ENCODE results near the gene COPB1. TPM values are rescaled to one million over a fixed set of nuclear protein-coding genes. Genes with fewer than 3 reads are reported as not detected.

Gene COPB1
- total RNA-seq, 1 donor from 2014 or later, result 173 TPM

DNA sequence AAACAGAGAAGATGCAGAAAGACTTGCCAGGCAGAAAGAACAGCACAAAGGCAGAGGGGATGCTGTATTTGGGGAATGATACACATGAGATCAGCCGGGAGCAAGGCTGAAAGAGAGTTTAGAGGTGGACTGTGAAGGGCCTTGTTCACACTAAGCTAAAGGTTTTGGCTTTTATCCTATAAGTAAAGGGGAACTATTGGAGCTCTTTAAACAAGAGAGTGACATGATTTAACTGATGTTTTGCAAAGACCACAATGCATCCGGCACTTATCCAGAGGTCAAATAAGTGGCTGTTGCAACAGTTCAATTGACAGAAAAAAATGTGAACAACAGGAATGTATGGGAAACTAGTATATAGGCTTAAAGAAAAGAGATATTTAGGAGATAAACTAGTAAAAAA lies 76.0 kb downstream of the COPB1 start:
- no peak for DNase-seq

DNA sequence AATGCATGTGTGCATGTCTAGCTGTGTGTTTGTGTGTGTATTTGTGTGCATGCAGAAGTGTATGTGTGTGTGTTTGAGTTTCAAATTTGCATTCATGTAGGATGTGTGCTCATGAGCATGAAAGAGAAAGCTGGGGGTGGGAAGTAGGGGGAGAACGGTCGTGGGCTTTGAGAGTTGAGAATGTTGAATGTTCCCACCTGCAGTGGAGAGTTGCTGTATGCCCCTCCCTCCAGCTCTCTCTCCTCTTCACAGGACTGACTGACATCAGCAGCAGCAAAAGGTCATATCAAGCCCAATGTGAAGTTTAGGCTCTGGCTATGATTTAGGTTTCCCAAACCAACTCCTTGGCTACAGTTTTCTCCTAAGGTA lies 76.8 kb downstream of the COPB1 start:
- no peak for DNase-seq

- DNase-seq, result peak; percentile 97
These were observed 77.4 kb downstream of the COPB1 start for GRCh38 chr11:14422052-14422813.

DNA sequence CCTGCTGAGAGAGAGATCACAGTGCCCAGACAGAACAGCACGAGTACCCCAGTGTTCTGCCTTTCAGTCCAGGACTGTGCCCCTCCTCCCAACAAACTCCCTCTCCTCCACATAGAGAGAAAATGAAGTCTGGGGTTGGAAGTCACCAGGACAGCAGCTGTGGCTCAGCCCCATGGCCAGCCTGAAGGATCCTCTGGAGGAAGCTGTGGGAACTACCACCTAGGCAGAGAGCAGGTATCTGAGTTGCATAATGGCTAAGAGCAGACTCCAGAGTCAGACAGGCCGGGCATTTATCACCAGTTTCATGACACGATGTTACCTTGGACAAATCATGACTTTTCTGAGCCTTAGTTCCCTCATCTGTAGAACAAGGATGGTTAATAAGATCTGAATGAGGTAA lies 79.4 kb downstream of the COPB1 start:
- DNase-seq, result no peak

DNA sequence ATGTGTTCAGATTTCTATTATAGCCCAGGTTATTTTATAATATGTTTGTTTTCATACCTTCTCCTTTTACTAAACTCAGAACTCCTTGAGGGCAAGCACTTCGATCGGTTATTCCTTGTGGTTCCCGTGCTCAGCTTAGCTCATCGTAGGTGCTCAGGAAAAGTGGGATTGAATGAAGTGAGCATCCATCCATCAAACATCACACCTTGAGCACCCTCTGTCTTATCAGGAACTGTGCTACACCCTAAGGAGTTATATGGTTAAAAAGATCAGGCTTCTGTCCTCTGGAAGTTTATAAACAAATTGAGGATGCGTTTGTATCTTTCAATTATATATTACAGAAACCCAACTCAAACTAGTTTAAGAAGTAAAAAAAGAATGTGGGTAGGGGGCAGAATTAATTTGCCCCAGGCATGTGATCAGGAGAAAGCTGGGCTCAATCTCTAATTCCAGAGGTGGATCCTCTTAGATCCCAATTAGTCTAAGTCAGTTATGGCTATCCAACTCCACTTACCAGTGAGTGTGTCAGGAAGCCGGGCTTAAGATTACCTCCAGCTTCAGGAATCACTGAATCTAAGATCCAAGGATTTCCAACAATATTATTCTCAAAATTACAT lies 80.7 kb downstream of the COPB1 start:
- DNase-seq, result no peak

DNA sequence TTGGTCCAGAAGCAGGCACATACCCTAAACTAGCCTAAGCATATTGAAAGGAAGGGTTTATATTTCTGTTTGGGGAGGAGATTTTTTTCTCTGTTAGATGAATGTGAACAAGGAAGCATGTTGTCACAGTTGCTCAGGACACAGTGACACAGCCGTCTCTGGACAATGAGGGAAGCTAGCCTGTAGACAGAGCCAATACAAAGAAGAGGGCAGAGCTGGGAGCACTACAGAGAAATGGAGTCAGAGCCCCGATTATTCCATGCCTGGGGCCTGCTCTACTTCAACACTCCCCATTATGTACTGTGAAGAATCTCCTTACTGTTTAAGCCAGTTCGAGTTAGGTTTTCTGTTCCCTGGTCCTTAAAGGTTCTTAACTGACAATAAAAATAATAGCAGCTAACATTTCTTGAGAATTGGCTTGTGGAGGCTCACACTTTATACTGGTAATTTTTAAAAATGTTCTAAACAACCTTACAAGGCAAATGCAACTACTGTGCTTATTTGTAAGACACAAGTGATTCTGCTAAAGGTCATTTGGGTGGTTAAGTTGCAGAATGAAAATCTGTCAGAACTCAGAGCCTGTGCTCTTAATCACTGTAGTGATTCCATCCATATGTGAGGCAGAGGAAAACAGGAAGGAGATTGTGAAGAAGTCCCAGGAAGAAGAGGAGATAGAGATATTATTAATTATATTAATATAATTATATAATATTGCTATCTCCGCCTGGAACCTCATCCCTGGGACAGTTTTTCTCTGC lies 81.8 kb downstream of the COPB1 start:
- no peak for DNase-seq

DNA sequence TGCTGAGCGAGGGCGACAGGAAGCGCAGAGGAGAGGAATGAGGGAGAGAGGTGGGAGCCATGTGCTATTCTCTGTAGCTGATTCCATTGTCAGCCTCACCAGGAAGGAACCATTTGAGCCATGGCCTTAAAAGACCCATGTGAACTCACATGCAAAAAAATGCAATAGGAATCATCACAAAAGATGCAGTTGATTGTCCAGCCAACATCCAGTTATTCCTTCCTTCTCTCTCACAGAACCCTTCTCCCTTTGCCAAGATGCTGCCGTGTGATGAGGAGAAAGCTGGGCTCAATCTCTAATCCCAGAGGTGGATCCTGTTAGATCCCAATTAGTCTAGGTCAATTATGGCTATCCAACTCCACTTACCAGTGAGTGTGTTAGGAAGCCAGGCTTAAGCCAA lies 82.4 kb downstream of the COPB1 start:
- no peak for DNase-seq

GRCh38 chr11:14414470-14415461 lies 84.8 kb downstream of the COPB1 start:
- no peak for DNase-seq

GRCh38 chr11:14413307-14414069 lies 86.1 kb downstream of the COPB1 start:
- DNase-seq, result peak; percentile 71

- DNase-seq, result no peak
These were observed 87.8 kb downstream of the COPB1 start for GRCh38 chr11:14411818-14412217.

GRCh38 chr11:14409891-14410290 lies 89.7 kb downstream of the COPB1 start:
- no peak for DNase-seq

- DNase-seq, result no peak
These were observed 91.0 kb downstream of the COPB1 start for GRCh38 chr11:14408612-14409011.

Small RNA genes lying within 50 kb of the gene (small RNA-seq; reads per million reads assigned to genes)
- not detected for gene RNU7-49P (ENCODE audit: low replicate concordance)

Other genes with a start within 250 kb of the COPB1 start
- gene RRAS2, start 140.6 kb downstream of the COPB1 start, total RNA-seq, result 67.2 TPM
- 99.0 TPM for gene PSMA1, start 20.6 kb upstream of the COPB1 start, total RNA-seq
- 14.8 TPM for gene PDE3B, start 144.0 kb upstream of the COPB1 start, total RNA-seq